GM18517 (cell line): Measurements from ENCODE around the gene C10orf95.

Experiments used
- ATAC-seq: cut with Tn5 transposase; IDR thresholded peaks from one replicate; pipeline ENCODE4 v1.9.1; 2021; ENCODE audit warnings: mild to moderate bottlenecking, moderate library complexity; ENCODE audit not compliant: unreplicated experiment

The C10orf95 gene

GRCh38 chr10:102418622-102419268 is 32.6 kb downstream of the C10orf95 start, which contains the start of gene PSD:
Gene PSD, minus strand, starts transcription at chr10:102418785. Its CDS starts 1,747 bp downstream, at chr10:102417038.
- no peak for ATAC-seq

- ATAC-seq, result no peak
These were observed 34.6 kb downstream of the C10orf95 start for GRCh38 chr10:102416695-102417094.

- no peak for ATAC-seq
These were observed 35.1 kb downstream of the C10orf95 start for GRCh38 chr10:102416283-102416682.

GRCh38 chr10:102414749-102415148 is 36.6 kb downstream of the C10orf95 start:
- ATAC-seq, result no peak

GRCh38 chr10:102413806-102414561 is 37.4 kb downstream of the C10orf95 start:
- no peak for ATAC-seq

GRCh38 chr10:102413053-102413705 is 38.2 kb downstream of the C10orf95 start:
- ATAC-seq, result no peak

GRCh38 chr10:102412293-102412692 is 39.0 kb downstream of the C10orf95 start:
- no peak for ATAC-seq

GRCh38 chr10:102411341-102412255 is 39.7 kb downstream of the C10orf95 start:
- no peak for ATAC-seq

- no peak for ATAC-seq
These were observed 40.8 kb downstream of the C10orf95 start for GRCh38 chr10:102410429-102411073.

- ATAC-seq, result no peak
These were observed 41.5 kb downstream of the C10orf95 start for GRCh38 chr10:102409604-102410428.

- ATAC-seq, result no peak
These were observed 42.4 kb downstream of the C10orf95 start for GRCh38 chr10:102408728-102409603.

GRCh38 chr10:102408131-102408727 is 43.1 kb downstream of the C10orf95 start:
- ATAC-seq, result no peak

GRCh38 chr10:102407425-102408130 is 43.8 kb downstream of the C10orf95 start:
- ATAC-seq, result no peak

- no peak for ATAC-seq
These were observed 44.5 kb downstream of the C10orf95 start for GRCh38 chr10:102406815-102407214.

- no peak for ATAC-seq
These were observed 45.7 kb downstream of the C10orf95 start for GRCh38 chr10:102405632-102406031.

GRCh38 chr10:102405108-102405571 is 46.2 kb downstream of the C10orf95 start:
- ATAC-seq, result no peak

GRCh38 chr10:102404361-102405107 is 46.8 kb downstream of the C10orf95 start:
- no peak for ATAC-seq
